Neural progenitor cell (in vitro differentiated cells): ENCODE measurements around the gene TDRD6.

ENCODE experiments used
- EZH2phosphoT487 ChIP-seq: fragments of 200-600 bp; sonication (generic); IDR thresholded peaks from 2 replicates; pipeline ENCODE4 v1.6.1; 2017; ENCODE audit warnings: antibody characterized with exemption
- TF ChIP-seq, protein P1 (sequence below): fragments of 200-600 bp; sonication (generic); IDR thresholded peaks from 2 replicates; pipeline ENCODE4 v1.5.1; 2017; ENCODE audit warnings: antibody characterized with exemption, mild to moderate bottlenecking

DNA sequence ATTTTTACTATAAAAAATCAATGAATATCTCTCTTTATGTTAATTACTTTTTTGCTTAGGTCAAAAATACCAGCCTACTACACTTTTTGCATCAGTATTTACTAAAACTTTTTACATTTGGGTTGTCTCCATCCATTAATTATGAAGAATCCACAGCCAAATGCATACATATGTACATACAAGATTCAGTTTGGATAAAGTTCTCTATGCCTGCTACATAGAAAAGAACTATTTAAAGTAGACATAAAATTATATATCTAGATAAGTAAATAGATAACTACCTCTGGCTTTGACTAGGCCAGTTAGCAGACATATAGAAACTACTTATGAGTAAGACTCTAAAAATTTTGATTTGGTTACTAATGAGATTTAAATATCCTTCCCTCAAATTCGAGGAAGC, 12.3 kb downstream of the TDRD6 start:
- no peak for TF ChIP-seq EZH2phosphoT487
- TF ChIP-seq, protein P1, sequence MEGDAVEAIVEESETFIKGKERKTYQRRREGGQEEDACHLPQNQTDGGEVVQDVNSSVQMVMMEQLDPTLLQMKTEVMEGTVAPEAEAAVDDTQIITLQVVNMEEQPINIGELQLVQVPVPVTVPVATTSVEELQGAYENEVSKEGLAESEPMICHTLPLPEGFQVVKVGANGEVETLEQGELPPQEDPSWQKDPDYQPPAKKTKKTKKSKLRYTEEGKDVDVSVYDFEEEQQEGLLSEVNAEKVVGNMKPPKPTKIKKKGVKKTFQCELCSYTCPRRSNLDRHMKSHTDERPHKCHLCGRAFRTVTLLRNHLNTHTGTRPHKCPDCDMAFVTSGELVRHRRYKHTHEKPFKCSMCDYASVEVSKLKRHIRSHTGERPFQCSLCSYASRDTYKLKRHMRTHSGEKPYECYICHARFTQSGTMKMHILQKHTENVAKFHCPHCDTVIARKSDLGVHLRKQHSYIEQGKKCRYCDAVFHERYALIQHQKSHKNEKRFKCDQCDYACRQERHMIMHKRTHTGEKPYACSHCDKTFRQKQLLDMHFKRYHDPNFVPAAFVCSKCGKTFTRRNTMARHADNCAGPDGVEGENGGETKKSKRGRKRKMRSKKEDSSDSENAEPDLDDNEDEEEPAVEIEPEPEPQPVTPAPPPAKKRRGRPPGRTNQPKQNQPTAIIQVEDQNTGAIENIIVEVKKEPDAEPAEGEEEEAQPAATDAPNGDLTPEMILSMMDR: no peak
